Retinal pigment epithelial cell (primary cell): ENCODE measurements around the gene BSN.

Experiments
- DNase-seq: peaks from one replicate; pipeline ENCODE4 v3.0.0-alpha.2; 2010; ENCODE audit warnings: low read depth
- H3K4me3 ChIP-seq: 2 replicates; pipeline ENCODE4 v1.5.1; 2011; ENCODE audit warnings: mild to moderate bottlenecking, low read length, control low read depth, moderate library complexity
- CTCF ChIP-seq: conservative IDR thresholded peaks from 2 replicates; pipeline ENCODE4 v1.5.1; 2011; ENCODE audit warnings: low read depth, low read length, control low read depth, inconsistent platforms

Gene BSN

GRCh38 chr3:49610666-49611280, 56.5 kb downstream of the BSN start:
- H3K4me3 ChIP-seq, result no peak overlapping the region
- no peak for DNase-seq
- no peak for TF ChIP-seq CTCF

- H3K4me3 ChIP-seq, result no peak overlapping the region
- no peak for DNase-seq
- TF ChIP-seq CTCF, result no peak
Observed at GRCh38 chr3:49611291-49611690, 57.0 kb downstream of the BSN start.

GRCh38 chr3:49611719-49612118, 57.4 kb downstream of the BSN start:
- TF ChIP-seq CTCF, result no peak
- DNase-seq, result no peak
- H3K4me3 ChIP-seq, result no peak overlapping the region

GRCh38 chr3:49614936-49615335, 60.7 kb downstream of the BSN start:
- no peak for TF ChIP-seq CTCF
- no peak for DNase-seq
- no peak overlapping the region for H3K4me3 ChIP-seq

- no peak for DNase-seq
- no peak for TF ChIP-seq CTCF
- H3K4me3 ChIP-seq, result no peak overlapping the region
Observed at GRCh38 chr3:49616061-49616460, 61.8 kb downstream of the BSN start.

- H3K4me3 ChIP-seq, result no peak overlapping the region
- DNase-seq, result peak; percentile 39
- no peak for TF ChIP-seq CTCF
Observed at GRCh38 chr3:49616491-49616941, 62.2 kb downstream of the BSN start.

GRCh38 chr3:49617390-49618013, 63.2 kb downstream of the BSN start:
- TF ChIP-seq CTCF, result no peak
- DNase-seq, result no peak
- no peak overlapping the region for H3K4me3 ChIP-seq
